Measurements from ENCODE around the gene EPB41L5.
"Not testable (repeated sequence)": the region's sequence is repeated elsewhere in the genome, so short reads cannot be mapped to it uniquely, and the experiment has no call there.

EPB41L5 gene

GRCh38 chr2:120150040-120150482 lies 137.2 kb downstream of the EPB41L5 start:
- DNase-seq (ENCODE audit: low read depth) = no peak
- TF ChIP-seq CTCF (IDR thresholded peaks at IDR 0.05; ENCODE audit: insufficient read depth, low read depth, low read length, missing control alignments) = no peak
- H3K4me3 ChIP-seq (ENCODE audit: low read length) = no peak overlapping the region

- DNase-seq (ENCODE audit: low read depth) = no peak
- no peak overlapping the region for H3K4me3 ChIP-seq (ENCODE audit: low read length)
- no peak for TF ChIP-seq CTCF (IDR thresholded peaks at IDR 0.05; ENCODE audit: insufficient read depth, low read depth, low read length, missing control alignments)
These were observed 142.4 kb downstream of the EPB41L5 start for GRCh38 chr2:120155308-120155707.

GRCh38 chr2:120158658-120159057 lies 145.8 kb downstream of the EPB41L5 start:
- not testable (repeated sequence) for H3K4me3 ChIP-seq (ENCODE audit: low read length); DNase-seq (ENCODE audit: low read depth)

- no peak for DNase-seq (ENCODE audit: low read depth)
These were observed 148.3 kb downstream of the EPB41L5 start for GRCh38 chr2:120161190-120161589.

GRCh38 chr2:120162716-120163115 lies 149.8 kb downstream of the EPB41L5 start:
- no peak overlapping the region for H3K4me3 ChIP-seq (ENCODE audit: low read length)
- DNase-seq (ENCODE audit: low read depth) = no peak
- no peak for TF ChIP-seq CTCF (IDR thresholded peaks at IDR 0.05; ENCODE audit: insufficient read depth, low read depth, low read length, missing control alignments)

More at GRCh38 chr2:120161190-120161589, 148.3 kb downstream of the EPB41L5 start:
- H3K4me3 ChIP-seq (ENCODE audit: low read length) = no peak overlapping the region
- TF ChIP-seq CTCF (IDR thresholded peaks at IDR 0.05; ENCODE audit: insufficient read depth, low read depth, low read length, missing control alignments) = no peak

GRCh38 chr2:120167272-120167671 lies 154.4 kb downstream of the EPB41L5 start:
- no peak for DNase-seq (ENCODE audit: low read depth)
- TF ChIP-seq CTCF (IDR thresholded peaks at IDR 0.05; ENCODE audit: insufficient read depth, low read depth, low read length, missing control alignments) = no peak
- no peak overlapping the region for H3K4me3 ChIP-seq (ENCODE audit: low read length)

DNA sequence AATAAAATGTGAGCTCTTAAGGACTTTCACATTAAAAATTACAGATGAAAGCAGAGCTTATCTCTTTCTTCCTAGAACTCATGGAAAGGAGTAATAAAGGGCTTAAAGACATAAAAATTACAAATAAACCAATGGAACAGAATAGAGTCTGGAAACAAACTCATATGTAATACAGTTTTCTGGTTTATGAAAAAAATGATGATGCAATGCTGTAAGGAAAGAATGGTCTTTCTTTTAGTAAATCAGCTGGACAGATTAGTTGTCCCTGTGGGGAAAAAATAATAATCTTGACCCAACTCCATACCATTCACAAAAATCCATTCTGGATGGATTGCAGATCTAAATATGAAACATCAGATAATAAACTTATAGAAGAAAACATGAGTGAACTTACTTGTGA lies 156.1 kb downstream of the EPB41L5 start:
- no peak for TF ChIP-seq CTCF (IDR thresholded peaks at IDR 0.05; ENCODE audit: insufficient read depth, low read depth, low read length, missing control alignments)
- no peak for DNase-seq (ENCODE audit: low read depth)
- H3K4me3 ChIP-seq (ENCODE audit: low read length) = no peak overlapping the region

All from epithelial cell of esophagus (primary cell).